DND-41 (cell line): ENCODE measurements around the gene MYRIP.

Experiments used
- CTCF ChIP-seq: IDR thresholded peaks from 2 replicates; pipeline ENCODE4 v1.5.1; 2012; ENCODE audit warnings: borderline replicate concordance, low read length, moderate library complexity, mild to moderate bottlenecking; ENCODE audit not compliant: poor library complexity, severe bottlenecking; ENCODE audit errors: extremely low read depth
- EZH2 ChIP-seq: IDR thresholded peaks from 3 replicates; pipeline ENCODE4 v1.6.1; 2012; ENCODE audit warnings: borderline replicate concordance, low read depth, mild to moderate bottlenecking, moderate library complexity, low read length, inconsistent platforms; ENCODE audit not compliant: severe bottlenecking

- no peak for TF ChIP-seq CTCF
- no peak for TF ChIP-seq EZH2
These were observed 455.0 kb downstream of the MYRIP start for GRCh38 chr3:40264451-40264850.
